Upper lobe of left lung (tissue), 6 donors: ENCODE data around the gene SERPINA3. TPM values are rescaled to one million over a fixed set of nuclear protein-coding genes. Genes with fewer than 3 reads are reported as not detected.

ENCODE experiments used
- ATAC-seq, 2 donors: fragments of 200-7000 bp; cut with Tn5 transposase; one replicate each; pipeline ENCODE4 v1.9.1; 2022; ENCODE audit warnings: mild to moderate bottlenecking in 2 of 2, moderate library complexity in 2 of 2; ENCODE audit not compliant: low FRiP score in 2 of 2
- DNase-seq, 2 donors: peaks; one replicate each; pipeline ENCODE4 v3.0.0-alpha.2; 2019 to 2020
- H3K27ac ChIP-seq, 4 donors: fragments of 200-600 bp; sonication (generic); one replicate each; pipeline ENCODE4 v1.5.1; 2016 to 2019
- H3K27me3 ChIP-seq, 4 donors: fragments of 200-600 bp; sonication (generic); one replicate each; pipeline ENCODE4 v1.5.1; 2017 to 2019
- H3K36me3 ChIP-seq, 4 donors: fragments of 200-600 bp; sonication (generic); one replicate each; pipeline ENCODE4 v1.5.1; 2016 to 2019
- H3K4me1 ChIP-seq, 4 donors: fragments of 200-600 bp; sonication (generic); one replicate each; pipeline ENCODE4 v1.5.1; 2018 to 2019
- H3K4me3 ChIP-seq, 4 donors: fragments of 200-600 bp; sonication (generic); one replicate each; pipeline ENCODE4 v1.5.1; 2017 to 2019; ENCODE audit warnings: mild to moderate bottlenecking in 2 of 4, moderate library complexity in 1 of 4
- H3K9me3 ChIP-seq, 4 donors: fragments of 200-600 bp; sonication (generic); one replicate each; pipeline ENCODE4 v1.5.1; 2018 to 2019
- CTCF ChIP-seq, 6 experiments: fragments of 450-650 bp in 4 of 6; fragments of 200-600 bp in 2 of 6; sonication (generic) in 2 of 6; IDR thresholded peaks; one replicate each; pipeline ENCODE4 v1.5.1; 2016 to 2019; ENCODE audit warnings: antibody characterized with exemption in 6 of 6
- EP300 ChIP-seq, 4 donors: sonication (generic); formaldehyde crosslinking; IDR thresholded peaks; one replicate each; pipeline ENCODE4 v1.5.1; 2017; ENCODE audit warnings: antibody characterized with exemption in 4 of 4, control low read depth in 2 of 4
- POLR2A ChIP-seq, 4 donors: fragments of 450-650 bp; IDR thresholded peaks; one replicate each; pipeline ENCODE4 v1.5.1; 2016 to 2017; ENCODE audit warnings: antibody characterized with exemption in 4 of 4, mild to moderate bottlenecking in 2 of 4
- POLR2AphosphoS5 ChIP-seq, 2 donors: sonication (generic); formaldehyde crosslinking; IDR thresholded peaks; one replicate each; pipeline ENCODE4 v1.5.1; 2017; ENCODE audit warnings: antibody characterized with exemption in 2 of 2
- WGBS, 2 donors: methylation state at CpG; one replicate each; pipeline ENCODE4 v1.1.5; 2017 to 2018; 5-methylcytosine and 5-hydroxymethylcytosine counted together
- total RNA-seq, 6 donors: library from RNA; depleted of rRNA in 4 of 6; stranded (reverse); fragments of >200 nt in 4 of 6; gene quantifications; one replicate each; pipeline versions ENCODE4 v1.1.0 to v1.2.1, GENCODE V29; 2016 to 2021
- donor health status: DM: no; HTN: no; CAD: no; lungs with moderate emphysema.
- donor health status: DM: no; HTN: yes; CAD: no; lungs with severe emphysema.

Gene SERPINA3
- total RNA-seq, 6 donors from 2014 or later: 32.5 to 111 (median 55.4) TPM

GRCh38 chr14:94569381-94570001 lies 42.7 kb upstream of the SERPINA3 start:
- Histone ChIP-seq H3K27ac (no peak overlapping the region), H3K4me1 (no peaks in the 10 kb centered on the region), H3K36me3 (no peaks in the 10 kb centered on the region), H3K9me3 (no peaks in the 10 kb centered on the region), H3K27me3 (no peaks in the 10 kb centered on the region), H3K4me3 (no peak overlapping the region)
- TF ChIP-seq POLR2A (IDR thresholded peaks at IDR 0.05) (no peak), EP300 (IDR thresholded peaks at IDR 0.05) (no peak), CTCF (IDR thresholded peaks at IDR 0.05) (no peak), POLR2AphosphoS5 (IDR thresholded peaks at IDR 0.05) (no peak)
- WGBS, 2 donors: 85 to 95% methylated on average over 10 to 20 of the region's 20 CpGs
- ATAC-seq (no peak), DNase-seq (peak in 1 of 2 donors; percentile 12)

- DNase-seq: no peak
- Histone ChIP-seq H3K4me1 (no peaks in the 10 kb centered on the region), H3K36me3 (no peaks in the 10 kb centered on the region), H3K4me3 (no peak overlapping the region), H3K27me3 (no peaks in the 10 kb centered on the region), H3K9me3 (no peaks in the 10 kb centered on the region), H3K27ac (no peak overlapping the region)
- ATAC-seq: no peak
- 85% methylated on average over 6 of the region's 6 CpGs; no CpG with 5 or more reads in 1 of the 2 donors for WGBS, 2 donors
- TF ChIP-seq EP300 (IDR thresholded peaks at IDR 0.05) (no peak), CTCF (IDR thresholded peaks at IDR 0.05) (no peak), POLR2A (IDR thresholded peaks at IDR 0.05) (no peak), POLR2AphosphoS5 (IDR thresholded peaks at IDR 0.05) (no peak)
Observed at GRCh38 chr14:94570002-94570400, 42.2 kb upstream of the SERPINA3 start.

GRCh38 chr14:94570440-94570839 lies 41.8 kb upstream of the SERPINA3 start:
- no peak for TF ChIP-seq POLR2A (IDR thresholded peaks at IDR 0.05)
- TF ChIP-seq POLR2AphosphoS5 (IDR thresholded peaks at IDR 0.05): no peak
- TF ChIP-seq CTCF (IDR thresholded peaks at IDR 0.05): no peak
- TF ChIP-seq EP300 (IDR thresholded peaks at IDR 0.05): no peak
- Histone ChIP-seq H3K4me1 (no peaks in the 10 kb centered on the region), H3K27ac (no peak overlapping the region), H3K27me3 (no peaks in the 10 kb centered on the region), H3K4me3 (no peak overlapping the region), H3K9me3 (no peaks in the 10 kb centered on the region), H3K36me3 (no peaks in the 10 kb centered on the region)
- 80 to 85% methylated on average over 8 to 9 of the region's 9 CpGs for WGBS, 2 donors
- DNase-seq (peak in 1 of 2 donors; percentile 14), ATAC-seq (no peak)

GRCh38 chr14:94571395-94571794 lies 40.8 kb upstream of the SERPINA3 start:
- peak in 1 of 2 donors; percentile 18 for DNase-seq
- TF ChIP-seq CTCF (IDR thresholded peaks at IDR 0.05) (no peak), EP300 (IDR thresholded peaks at IDR 0.05) (no peak), POLR2A (IDR thresholded peaks at IDR 0.05) (no peak), POLR2AphosphoS5 (IDR thresholded peaks at IDR 0.05) (no peak)
- H3K36me3 ChIP-seq: no peaks in the 10 kb centered on the region

GRCh38 chr14:94571950-94572349 lies 40.2 kb upstream of the SERPINA3 start:
- 62 to 69% methylated on average over 6 of the region's 6 CpGs for WGBS, 2 donors
- Histone ChIP-seq H3K4me1 (no peaks in the 10 kb centered on the region), H3K4me3 (no peak overlapping the region), H3K27ac (peak overlapping the region in 1 of 4 donors; percentile 64), H3K9me3 (no peaks in the 10 kb centered on the region), H3K27me3 (no peaks in the 10 kb centered on the region), H3K36me3 (no peaks in the 10 kb centered on the region)
- no peak for ATAC-seq
- no peak for TF ChIP-seq POLR2AphosphoS5 (IDR thresholded peaks at IDR 0.05)
- TF ChIP-seq EP300 (IDR thresholded peaks at IDR 0.05): no peak
- no peak for TF ChIP-seq POLR2A (IDR thresholded peaks at IDR 0.05)
- DNase-seq: peak in 1 of 2 donors; percentile 6

More at GRCh38 chr14:94571395-94571794, 40.8 kb upstream of the SERPINA3 start:
- Histone ChIP-seq H3K27me3 (no peaks in the 10 kb centered on the region), H3K4me1 (no peaks in the 10 kb centered on the region), H3K9me3 (no peaks in the 10 kb centered on the region), H3K4me3 (no peak overlapping the region), H3K27ac (peak overlapping the region in 2 of 4 donors; percentile 21 to 64)
- 58 to 62% methylated on average over 5 to 7 of the region's 7 CpGs for WGBS, 2 donors
- no peak for ATAC-seq
